GM21717 (cell line): Measurements from ENCODE around the gene GFPT2.

ENCODE experiments used
- ATAC-seq: cut with Tn5 transposase; IDR thresholded peaks from one replicate; pipeline ENCODE4 v1.9.1; 2021; ENCODE audit warnings: mild to moderate bottlenecking, moderate library complexity; ENCODE audit not compliant: unreplicated experiment

Gene GFPT2

DNA sequence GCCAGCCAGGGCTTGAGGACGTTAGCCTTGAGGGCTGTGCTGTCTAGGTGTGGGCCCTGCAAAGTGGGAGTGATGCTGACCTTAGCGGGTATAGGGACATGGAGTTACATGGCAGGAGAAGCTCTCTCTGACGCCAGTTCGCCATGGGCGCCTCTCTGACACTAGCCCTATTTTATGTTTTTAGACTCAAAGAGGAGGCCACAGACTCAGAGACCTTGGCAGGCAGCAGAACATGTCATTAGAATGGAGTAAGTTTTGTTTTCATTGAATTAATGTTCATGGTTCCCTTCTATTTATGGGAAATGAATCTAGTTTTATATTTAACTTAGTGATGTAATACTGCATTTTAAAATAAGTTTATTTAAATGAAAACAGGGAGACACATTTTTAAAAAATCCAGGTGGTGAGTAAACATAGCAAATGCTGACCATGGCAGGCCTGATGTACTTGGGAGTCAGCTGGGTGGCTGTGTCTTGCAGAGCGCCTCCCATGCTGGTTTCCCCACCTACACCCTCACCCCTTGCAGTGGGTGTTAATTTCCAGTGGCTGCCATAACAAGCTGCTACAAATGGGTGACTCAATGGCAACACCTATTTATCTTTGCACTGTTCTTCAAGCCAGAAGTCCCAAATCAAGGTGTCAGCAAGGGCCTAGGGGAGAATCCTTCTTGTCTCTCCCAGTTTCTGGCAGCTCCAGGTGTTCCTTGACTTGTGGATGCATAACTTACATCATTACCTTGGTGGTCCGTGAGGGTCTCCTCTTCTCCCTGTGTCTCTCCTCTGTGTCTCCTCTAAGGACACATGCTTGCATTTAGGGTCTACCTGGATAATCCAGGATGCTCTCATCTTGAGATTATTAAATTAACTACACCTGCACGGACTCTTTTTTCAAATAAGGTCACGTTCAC lies 25.6 kb upstream of the GFPT2 start:
- ATAC-seq = no peak

- ATAC-seq = no peak
Measured at GRCh38 chr5:180377556-180378197, 24.5 kb upstream of the GFPT2 start.

DNA sequence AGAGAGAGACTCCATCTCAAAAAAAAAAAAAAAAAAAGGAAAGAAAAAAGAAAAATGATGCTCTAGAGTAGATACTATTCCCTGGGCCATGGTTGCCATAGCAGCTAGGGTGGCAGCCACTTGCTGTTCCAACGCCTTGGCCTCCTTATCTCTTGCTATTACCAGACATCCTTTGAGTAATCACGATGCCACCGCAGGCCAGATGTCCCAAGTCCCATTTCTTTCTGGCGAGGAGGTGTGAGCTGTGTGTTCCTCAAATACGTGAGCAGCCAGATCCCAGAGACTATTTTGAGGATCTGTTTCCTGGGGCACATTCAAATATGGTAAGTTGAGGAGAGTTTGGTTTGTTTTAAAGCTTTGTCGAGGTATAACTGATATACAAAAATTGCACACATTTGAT lies 23.4 kb upstream of the GFPT2 start:
- ATAC-seq = no peak

DNA sequence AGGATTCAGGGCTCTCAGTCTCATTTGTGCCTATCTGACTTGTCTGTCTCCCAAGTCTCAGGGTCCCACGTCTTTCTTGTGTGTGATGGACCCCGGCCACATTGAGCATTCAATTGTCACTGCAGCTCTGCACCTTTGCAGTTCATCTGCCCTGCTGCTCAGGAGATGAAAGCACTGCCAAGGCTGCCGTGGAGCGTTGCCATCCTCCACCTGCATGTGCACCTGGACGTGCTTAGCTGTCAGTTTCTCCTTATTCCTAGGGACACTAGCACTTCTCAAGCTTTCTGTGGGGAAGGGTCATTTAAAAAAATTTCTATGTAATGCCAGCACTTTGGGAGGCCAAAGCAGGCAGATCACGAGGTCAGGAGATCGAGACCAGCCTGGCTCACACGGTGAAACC lies 22.8 kb upstream of the GFPT2 start:
- no peak for ATAC-seq

DNA sequence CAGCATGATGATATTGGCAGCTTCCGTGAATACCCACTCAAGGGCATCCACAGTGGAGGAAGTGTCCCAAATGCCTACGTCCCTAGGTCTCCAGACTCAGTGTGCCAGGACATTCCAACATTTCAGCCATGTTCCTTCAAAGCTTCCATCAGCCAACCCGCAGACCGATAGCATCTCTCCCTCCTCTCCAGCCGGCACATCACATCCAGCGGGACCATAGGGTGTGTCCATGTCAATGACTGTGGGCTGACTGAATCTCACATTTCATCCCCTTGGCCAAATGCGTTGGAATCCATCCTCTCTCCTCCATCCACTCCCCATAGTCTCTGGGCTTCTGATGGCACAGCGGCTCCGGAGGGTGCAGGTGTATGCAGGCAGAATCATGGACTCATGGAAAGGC lies 22.2 kb upstream of the GFPT2 start:
- ATAC-seq = no peak

DNA sequence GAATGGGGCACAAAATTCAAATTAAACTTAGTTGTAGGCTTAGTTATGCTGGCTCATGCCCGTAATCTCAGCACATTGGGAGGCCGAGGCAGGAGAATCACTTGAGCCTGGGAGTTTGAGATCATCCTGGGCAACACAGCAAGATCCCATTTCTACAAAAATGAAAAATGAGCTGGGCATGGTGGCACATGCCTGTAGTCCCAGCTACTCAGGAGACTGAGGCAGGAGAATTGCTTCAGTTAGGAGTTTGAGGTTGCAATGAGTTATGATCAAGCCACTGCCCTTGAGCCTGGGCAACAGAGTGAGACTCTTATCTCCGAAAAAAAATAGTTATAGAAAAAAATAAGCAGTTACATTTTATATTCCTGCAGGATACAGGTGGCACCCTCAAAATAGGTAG lies 20.7 kb upstream of the GFPT2 start:
- no peak for ATAC-seq

DNA sequence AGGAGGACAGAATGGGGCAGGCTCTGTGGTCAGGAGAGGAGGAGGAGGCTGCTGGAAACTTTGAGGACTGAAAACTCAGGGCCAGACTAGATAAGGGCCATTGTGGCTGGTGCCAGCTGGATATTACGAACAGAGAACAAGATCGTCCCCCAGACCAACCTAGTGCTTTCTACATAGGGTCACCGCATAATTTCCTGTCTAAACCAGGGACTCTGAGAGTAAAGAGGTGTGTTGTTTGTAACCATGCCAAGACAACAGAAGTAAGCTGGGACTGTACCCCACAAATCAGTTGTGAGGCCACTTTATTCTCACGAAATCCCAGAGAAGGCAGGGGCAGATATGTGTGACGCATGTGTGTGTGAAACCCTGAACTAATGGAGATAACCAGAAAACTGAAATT lies 20.3 kb upstream of the GFPT2 start:
- no peak for ATAC-seq

GRCh38 chr5:180371949-180372348 lies 18.8 kb upstream of the GFPT2 start:
- ATAC-seq = no peak

- no peak for ATAC-seq
Measured at GRCh38 chr5:180370861-180371641, 17.9 kb upstream of the GFPT2 start.

- no peak for ATAC-seq
Measured at GRCh38 chr5:180367991-180368390, 14.9 kb upstream of the GFPT2 start.

DNA sequence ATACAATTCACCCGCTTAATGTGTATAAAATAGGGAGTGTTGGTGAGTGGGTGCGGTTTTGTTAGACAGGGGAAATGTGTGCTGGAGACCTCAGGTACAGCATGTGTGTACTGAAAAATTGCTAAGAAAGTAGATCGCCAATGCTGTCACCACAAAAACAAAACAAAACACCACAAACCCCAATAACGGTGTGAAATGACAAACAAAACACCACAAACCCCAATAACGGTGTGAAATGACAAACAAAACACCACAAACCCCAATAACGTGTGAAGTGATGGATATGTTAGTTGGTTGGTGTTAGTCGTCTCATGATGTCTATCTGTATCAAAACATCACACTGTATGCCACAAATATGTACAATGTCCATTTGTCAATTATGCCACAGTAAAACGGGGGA lies 14.2 kb upstream of the GFPT2 start:
- ATAC-seq = no peak

- no peak for ATAC-seq
Measured at GRCh38 chr5:180366326-180366725, 13.2 kb upstream of the GFPT2 start.

GRCh38 chr5:180365829-180366228 lies 12.7 kb upstream of the GFPT2 start:
- ATAC-seq = no peak

- no peak for ATAC-seq
Measured at GRCh38 chr5:180364306-180364856, 11.2 kb upstream of the GFPT2 start.

DNA sequence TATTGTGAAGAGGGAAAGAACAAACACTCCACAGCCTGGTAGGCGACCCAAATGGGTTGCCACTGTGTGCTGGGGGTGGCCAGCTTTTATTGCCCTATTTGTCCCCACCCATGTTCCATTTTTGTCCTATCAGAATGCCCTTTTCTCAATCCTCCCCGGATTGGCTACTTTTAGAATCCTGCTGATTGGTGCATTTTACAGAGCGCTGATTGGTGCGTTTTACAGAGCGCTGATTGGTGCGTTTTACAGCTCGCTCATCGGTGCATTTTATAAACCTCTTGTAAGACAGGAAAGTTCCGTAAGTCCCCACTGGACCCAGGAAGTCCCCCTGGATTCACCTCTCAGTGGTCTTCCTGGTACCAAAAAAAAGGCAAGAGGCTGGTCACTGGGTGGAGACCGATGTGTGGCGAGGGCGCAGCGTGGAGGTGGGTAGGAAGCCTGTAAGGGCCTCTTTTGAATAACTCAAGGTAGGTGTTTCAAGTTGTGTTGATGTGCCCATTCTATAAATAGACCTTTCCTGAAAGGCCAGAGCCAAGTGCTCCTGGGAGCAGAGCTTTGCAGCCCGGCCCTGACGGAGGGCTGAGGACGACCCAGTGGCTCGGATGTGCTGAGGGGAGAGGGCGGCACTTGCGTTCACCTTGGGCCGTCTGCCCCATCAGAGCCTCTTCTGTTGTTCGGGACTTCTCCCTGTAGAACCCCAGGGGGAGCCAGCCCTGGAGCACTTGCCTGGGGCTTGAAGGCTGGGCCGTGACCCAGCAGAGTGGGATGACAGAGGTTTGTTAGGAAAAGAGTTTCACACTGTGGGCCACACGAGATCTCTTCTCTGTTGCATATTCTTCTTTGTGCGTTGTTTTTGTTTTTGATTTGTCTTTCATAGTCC lies 7.2 kb upstream of the GFPT2 start:
- no peak for ATAC-seq

DNA sequence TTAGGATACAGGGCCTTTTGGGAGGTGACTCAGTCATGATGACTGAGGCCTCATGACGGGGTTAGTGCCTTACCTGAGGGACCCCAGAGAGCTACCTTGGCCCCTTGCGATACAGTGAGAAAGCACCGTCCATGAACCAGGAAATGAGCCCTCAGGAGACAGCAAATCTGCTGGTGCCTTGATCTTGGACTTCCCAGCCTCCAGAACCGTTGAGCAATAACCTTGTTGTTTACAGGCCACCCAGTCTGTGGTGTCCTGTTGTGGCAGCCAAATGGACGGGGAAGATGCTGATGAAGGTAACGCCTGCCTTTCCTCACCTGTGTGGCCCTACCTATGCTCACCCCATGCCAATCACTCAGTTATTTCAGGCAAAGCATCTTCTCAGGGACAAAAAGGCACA lies 5.6 kb upstream of the GFPT2 start:
- no peak for ATAC-seq

DNA sequence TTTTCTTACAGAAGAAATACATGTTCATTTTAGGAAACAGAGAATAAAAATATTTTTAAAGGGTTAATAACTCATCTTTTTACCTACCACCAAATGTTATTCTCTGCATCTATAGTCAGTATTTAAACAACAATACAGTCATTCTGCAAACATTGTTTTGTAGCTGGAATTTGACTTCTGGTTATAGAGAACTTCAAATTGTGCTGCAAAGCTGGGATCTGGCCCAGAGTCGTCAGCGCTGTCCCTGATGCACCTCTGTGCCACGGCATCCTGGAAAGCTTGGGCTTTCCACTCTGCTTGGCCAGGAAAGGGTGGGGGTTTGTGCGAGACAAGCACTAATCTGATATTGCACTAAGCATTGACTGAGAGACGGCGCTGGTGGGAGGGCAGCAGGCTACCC lies 5.0 kb upstream of the GFPT2 start:
- ATAC-seq = no peak

GRCh38 chr5:180354966-180355365 lies 1.8 kb upstream of the GFPT2 start:
- no peak for ATAC-seq

- ATAC-seq = no peak
Measured at GRCh38 chr5:180353980-180354452, 880 bp upstream of the GFPT2 start.
